GM21423 (cell line): ENCODE measurements around the gene CCM2.
"Not testable (repeated sequence)": the region's sequence is repeated elsewhere in the genome, so short reads cannot be mapped to it uniquely, and the experiment has no call there.

Experiments
- ATAC-seq: cut with Tn5 transposase; IDR thresholded peaks from one replicate; pipeline ENCODE4 v1.9.1; 2021; ENCODE audit warnings: mild to moderate bottlenecking, moderate library complexity; ENCODE audit not compliant: unreplicated experiment

The CCM2 gene

GRCh38 chr7:45031829-45032228, 31.8 kb downstream of the CCM2 start:
- ATAC-seq = no peak

GRCh38 chr7:45032421-45032820, 32.4 kb downstream of the CCM2 start:
- no peak for ATAC-seq

- ATAC-seq = no peak
These were observed 33.4 kb downstream of the CCM2 start for GRCh38 chr7:45033261-45033930.

GRCh38 chr7:45033931-45034290, 33.9 kb downstream of the CCM2 start:
- ATAC-seq = no peak

- not testable (repeated sequence) for ATAC-seq
These were observed 34.7 kb downstream of the CCM2 start for GRCh38 chr7:45034710-45035109.

- ATAC-seq = no peak
These were observed 35.4 kb downstream of the CCM2 start for GRCh38 chr7:45035371-45035770.

- ATAC-seq = no peak
These were observed 35.9 kb downstream of the CCM2 start for GRCh38 chr7:45035893-45036292.

- no peak for ATAC-seq
These were observed 36.3 kb downstream of the CCM2 start for GRCh38 chr7:45036317-45036716.

- ATAC-seq = no peak
These were observed 36.8 kb downstream of the CCM2 start for GRCh38 chr7:45036796-45037195.

- ATAC-seq = no peak
These were observed 37.9 kb downstream of the CCM2 start for GRCh38 chr7:45037876-45038275.

- ATAC-seq = no peak
These were observed 39.1 kb downstream of the CCM2 start for GRCh38 chr7:45039106-45039505.

- no peak for ATAC-seq
These were observed 44.3 kb downstream of the CCM2 start for GRCh38 chr7:45044338-45044737.

GRCh38 chr7:45048748-45049147, 48.7 kb downstream of the CCM2 start:
- no peak for ATAC-seq

GRCh38 chr7:45050198-45050597, 50.2 kb downstream of the CCM2 start:
- no peak for ATAC-seq

- no peak for ATAC-seq
These were observed 52.0 kb downstream of the CCM2 start for GRCh38 chr7:45052011-45052410.

GRCh38 chr7:45053401-45053800, 53.4 kb downstream of the CCM2 start:
- ATAC-seq = no peak

GRCh38 chr7:45053941-45054340, 53.9 kb downstream of the CCM2 start:
- ATAC-seq = no peak

GRCh38 chr7:45054442-45054841, 54.4 kb downstream of the CCM2 start:
- no peak for ATAC-seq

GRCh38 chr7:45055016-45055415, 55.0 kb downstream of the CCM2 start:
- no peak for ATAC-seq

- ATAC-seq = no peak
These were observed 55.7 kb downstream of the CCM2 start for GRCh38 chr7:45055594-45056219.

- no peak for ATAC-seq
These were observed 57.9 kb downstream of the CCM2 start for GRCh38 chr7:45057878-45058277.

- ATAC-seq = no peak
These were observed 60.3 kb downstream of the CCM2 start for GRCh38 chr7:45060295-45060694.

GRCh38 chr7:45061352-45061751, 61.4 kb downstream of the CCM2 start:
- no peak for ATAC-seq
